GM18868 (cell line): ENCODE measurements around the gene CCDC28B.

Experiments used
- ATAC-seq: cut with Tn5 transposase; IDR thresholded peaks from one replicate; pipeline ENCODE4 v1.9.1; 2021; ENCODE audit warnings: mild to moderate bottlenecking, moderate library complexity; ENCODE audit not compliant: unreplicated experiment

Gene CCDC28B

DNA sequence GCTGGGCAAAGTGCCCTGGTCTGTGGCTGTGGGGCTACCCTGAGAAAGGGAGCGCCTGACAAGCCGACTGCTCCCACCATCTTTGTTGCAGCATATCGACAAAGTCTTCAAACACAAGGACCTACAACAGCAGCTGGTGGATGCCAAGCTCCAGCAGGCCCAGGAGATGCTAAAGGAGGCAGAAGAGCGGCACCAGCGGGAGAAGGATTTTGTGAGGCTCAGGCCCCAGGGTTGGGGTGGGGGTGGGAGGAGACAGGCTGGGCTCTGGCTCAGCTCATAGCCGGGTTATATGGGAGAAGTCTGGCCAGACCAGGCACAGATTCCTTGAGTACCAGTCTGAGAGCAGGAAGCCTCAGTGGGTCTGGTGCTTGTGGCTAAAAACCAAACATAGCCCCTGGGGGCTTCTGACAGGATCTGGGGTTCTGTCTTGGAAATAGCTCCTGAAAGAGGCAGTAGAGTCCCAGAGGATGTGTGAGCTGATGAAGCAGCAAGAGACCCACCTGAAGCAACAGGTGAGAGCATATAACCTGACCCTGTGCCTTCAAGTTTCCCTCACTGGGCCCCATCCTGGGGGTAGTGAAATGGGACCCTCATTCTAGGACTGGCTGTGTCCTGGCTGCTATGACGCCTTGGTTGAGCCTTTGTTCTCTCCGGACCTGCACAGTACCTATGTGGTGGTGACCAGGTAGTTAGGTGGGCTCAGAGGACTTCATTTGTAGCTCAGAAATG is 8.0 kb upstream of the CCDC28B start:
- ATAC-seq, result no peak

DNA sequence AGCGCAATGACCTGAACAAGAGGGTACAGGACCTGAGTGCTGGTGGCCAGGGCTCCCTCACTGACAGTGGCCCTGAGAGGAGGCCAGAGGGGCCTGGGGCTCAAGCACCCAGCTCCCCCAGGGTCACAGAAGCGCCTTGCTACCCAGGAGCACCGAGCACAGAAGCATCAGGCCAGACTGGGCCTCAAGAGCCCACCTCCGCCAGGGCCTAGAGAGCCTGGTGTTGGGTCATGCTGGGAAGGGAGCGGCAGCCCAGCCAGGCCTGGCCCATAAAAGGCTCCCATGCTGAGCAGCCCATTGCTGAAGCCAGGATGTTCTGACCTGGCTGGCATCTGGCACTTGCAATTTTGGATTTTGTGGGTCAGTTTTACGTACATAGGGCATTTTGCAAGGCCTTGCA is 5.4 kb upstream of the CCDC28B start:
- no peak for ATAC-seq

DNA sequence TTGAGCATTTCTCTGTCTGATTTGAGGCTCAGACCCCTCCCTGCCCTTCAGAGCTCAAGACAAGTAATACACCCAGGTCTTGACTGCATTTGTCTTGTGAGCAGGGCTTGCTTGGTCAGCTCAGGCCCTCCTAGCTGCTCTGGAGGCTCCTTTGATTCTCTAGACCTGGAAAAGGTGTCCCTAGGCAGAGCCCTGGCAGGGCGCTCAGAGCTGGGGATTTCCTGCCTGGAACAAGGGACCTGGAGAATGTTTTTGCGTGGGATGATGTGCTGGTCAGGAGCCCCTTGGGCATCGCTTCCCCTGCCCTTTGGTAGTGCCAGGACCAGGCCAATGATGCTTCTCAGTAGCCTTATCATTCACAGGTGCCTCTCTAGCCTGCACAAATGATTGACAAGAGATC is 4.9 kb upstream of the CCDC28B start:
- ATAC-seq, result no peak

DNA sequence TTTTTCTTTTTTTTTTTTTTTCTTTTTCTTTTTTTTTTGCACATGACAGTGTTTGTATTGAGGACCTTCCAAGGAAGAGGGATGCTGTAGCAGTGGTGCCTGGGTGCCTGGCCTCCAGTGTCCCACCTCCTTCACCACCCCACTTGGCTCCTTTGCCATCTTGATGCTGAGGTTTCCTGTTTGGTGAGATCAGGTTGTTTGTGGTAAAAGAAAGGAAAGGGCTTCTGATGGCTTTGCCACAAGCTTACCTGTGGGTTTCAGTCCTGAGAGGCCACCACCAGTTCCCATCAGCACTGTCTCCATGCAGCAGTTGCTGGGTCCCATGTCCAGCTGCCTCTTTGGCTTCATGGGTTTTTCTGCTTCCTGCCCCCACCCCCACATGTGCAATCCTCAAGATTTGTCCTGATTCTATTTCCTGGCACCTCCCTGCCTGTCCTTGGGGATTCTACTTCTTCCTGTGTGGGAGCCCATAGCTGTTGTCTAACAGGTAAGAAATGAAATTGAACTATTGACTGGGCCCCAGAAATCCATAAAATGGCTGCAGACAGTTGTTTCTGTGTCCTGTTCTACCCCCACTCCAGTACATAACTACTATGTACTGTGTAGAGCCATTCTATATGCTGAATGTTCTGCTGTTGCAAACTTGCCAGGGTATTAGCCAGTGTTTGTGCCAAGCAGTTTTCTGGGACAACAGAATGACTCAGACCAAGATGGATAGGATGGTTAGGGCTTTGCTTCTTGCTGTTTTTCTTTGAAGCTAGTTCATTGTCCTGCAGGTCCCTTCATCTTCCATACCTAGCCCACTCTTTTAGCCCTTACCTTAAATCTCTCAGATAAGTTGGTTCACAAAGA is 4.2 kb upstream of the CCDC28B start:
- ATAC-seq, result no peak

DNA sequence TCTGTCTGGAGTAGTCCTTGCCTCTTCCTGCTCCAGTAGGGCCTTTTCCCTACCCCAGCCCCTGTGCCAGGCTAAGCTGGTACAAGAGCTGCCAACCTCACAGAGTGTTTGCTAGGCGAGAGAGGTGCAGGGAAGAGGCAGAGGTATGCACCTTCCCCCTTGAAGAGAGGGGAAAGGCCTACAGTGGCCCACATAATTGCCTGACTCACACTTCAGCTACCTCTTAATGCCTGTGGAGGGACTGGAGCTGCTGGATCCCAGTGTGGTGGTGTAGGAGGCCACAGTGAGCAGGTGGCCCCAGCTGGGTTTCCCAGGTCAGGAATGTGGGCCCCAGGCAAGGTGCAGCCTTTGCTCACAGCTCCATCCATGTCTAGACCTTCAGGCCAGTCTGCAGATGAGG is 3.3 kb upstream of the CCDC28B start:
- no peak for ATAC-seq

DNA sequence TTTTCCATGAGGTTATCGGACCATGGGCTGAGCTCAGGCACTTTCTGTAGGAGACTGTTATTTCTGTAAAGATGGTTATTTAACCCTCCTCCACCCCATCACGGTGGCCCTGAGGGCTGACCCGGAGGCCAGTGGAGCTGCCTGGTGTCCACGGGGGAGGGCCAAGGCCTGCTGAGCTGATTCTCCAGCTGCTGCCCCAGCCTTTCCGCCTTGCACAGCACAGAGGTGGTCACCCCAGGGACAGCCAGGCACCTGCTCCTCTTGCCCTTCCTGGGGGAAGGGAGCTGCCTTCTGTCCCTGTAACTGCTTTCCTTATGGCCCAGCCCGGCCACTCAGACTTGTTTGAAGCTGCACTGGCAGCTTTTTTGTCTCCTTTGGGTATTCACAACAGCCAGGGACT is 2.6 kb upstream of the CCDC28B start:
- no peak for ATAC-seq

DNA sequence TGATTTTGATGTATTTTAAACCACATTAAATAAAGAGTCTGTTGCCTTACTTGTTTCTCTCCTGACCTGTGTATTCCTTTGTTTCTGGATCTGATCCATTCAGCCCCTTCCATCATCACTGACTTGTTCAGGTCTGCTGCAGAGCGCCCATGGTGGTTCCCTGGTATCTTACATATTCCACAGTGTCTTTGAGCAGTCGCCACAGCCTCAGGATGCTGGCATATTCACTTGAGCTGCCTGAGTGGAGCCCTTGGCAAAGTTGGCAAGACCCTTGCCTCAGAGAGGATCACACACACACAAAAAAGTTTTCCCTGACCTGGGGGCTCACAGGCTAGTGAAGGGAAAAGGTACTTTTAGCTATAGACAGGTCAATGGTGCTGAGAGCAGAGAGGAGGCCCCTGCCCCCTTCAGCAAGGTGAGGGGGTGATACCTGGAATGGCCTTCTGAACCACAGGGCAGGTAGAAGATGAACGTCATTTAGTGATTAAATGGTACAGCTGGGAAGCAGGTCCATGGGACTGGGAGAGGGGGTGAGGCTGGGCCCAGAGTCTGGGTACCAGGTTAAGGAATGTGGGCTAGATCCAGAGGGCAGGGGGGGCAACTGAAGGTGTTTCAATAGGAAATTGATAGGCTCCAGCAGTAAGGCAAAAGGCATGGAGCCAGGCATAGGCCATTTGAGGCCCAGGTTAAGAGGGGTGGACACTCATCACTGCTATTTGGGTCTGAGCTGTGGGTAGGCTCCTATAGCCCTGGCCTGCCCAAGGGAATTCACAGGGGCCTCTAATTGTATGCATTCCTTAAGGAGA is 2.0 kb upstream of the CCDC28B start:
- ATAC-seq, result no peak

DNA sequence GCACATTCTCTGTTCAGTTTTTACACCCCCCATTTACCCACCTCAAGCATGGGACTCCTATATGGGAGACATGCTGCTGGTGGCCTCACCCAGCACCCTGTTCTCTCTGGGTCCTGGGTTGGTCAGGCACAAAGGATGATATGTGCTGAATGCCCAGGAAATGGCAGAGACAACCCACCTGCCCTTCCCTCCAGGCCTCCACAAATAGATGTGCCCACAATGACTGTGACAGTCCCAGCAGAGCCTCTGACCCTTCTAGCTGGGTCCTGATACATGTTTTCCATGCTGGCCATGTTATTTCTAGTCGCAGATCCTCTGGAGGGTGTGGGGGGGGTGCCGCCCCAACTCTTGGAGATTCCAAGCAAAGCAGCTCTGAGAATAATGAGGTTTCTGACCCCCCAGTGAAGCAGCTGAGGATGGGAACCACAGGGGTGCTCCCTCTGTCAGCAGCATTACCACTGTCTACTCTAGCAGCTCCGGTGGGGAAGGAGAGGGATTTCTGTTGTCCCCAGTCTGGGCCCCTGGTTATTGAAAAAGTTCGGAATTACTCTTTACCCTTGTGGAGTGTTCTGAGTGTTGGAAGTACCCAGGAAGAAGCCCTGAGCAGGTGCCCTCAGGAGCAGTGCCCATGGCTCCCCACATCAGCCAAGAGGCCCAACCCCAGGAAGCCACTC is 1.2 kb upstream of the CCDC28B start:
- no peak for ATAC-seq

DNA sequence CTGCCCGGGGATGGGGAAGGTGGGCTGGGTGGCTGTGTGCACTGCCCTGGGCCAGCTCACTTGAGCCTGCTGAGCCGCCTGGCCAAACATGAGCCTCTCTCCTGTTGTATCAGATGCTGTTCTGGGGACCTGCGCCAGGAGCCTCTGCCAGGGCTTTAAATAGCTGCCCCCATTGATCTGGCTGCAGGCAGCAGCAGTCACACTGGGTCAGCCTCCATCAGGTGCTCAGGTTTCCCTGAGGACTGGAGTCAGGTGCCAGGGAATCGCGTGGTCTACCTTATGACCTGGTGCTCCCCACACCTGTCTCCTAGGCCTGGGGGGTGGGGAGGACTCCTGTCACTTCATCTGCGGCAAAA is 700 bp upstream of the CCDC28B start:
- no peak for ATAC-seq

DNA sequence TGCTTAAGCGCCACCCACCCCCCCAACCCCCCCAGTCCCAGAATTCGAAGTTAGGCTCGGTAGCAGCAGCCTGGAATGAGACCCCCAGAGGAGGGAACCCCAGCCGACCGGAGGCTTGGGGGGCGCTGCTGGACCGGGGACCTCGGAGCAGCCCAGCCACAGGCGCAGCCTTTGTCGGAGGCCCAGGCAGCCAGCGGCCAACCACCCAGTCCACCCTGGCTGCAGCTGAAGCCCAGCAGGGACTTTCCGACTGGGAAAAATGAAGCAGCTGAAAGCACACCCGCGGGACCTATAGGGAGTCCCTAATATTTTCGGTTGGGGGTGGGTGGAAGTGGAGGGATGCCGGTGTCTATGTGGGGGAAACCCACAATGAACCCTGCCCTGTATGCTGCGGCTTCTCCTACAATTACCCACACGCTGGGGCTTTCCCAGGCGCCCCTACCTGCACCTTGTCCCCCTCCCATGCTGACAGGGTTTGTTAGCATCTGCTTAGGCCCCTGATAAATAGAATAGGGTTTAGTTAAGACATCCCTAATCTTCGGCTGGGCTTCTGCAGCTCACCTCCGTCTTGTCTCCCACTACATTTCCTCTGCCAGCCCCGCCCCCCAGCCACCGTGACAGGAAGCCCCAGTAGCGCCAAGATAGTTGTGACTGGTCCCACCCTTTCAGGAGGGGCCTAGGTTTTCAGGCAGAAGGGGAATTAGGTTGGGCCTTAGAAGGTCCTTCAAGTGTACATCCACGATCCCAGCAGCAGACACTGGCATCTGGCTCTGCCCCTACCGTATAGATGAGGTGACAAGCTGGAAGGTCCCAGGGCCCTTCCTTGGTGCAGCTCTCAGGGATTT is 838 bp downstream of the CCDC28B start:
- ATAC-seq, result peak; percentile 52

DNA sequence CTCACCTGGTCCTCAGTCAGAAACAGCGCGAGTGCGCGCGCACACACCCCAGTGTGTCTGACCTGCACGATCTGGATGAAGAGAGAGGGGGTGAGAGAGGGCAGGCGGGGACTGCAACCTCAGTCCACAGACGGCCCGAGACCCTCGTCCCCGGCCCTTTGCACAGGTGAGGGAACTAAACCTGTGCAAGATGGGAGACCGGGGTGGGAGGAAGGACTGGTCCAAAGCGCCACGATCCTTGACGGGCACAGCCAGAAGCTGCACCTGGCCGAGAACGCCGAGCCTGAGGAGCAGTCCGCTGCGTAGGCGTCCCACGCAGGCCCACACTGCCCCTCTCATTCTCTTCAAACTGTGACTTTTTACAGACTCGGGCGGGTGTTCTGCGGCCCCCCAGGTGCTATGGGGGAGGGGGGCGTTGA is 4.6 kb downstream of the CCDC28B start:
- no peak for ATAC-seq

DNA sequence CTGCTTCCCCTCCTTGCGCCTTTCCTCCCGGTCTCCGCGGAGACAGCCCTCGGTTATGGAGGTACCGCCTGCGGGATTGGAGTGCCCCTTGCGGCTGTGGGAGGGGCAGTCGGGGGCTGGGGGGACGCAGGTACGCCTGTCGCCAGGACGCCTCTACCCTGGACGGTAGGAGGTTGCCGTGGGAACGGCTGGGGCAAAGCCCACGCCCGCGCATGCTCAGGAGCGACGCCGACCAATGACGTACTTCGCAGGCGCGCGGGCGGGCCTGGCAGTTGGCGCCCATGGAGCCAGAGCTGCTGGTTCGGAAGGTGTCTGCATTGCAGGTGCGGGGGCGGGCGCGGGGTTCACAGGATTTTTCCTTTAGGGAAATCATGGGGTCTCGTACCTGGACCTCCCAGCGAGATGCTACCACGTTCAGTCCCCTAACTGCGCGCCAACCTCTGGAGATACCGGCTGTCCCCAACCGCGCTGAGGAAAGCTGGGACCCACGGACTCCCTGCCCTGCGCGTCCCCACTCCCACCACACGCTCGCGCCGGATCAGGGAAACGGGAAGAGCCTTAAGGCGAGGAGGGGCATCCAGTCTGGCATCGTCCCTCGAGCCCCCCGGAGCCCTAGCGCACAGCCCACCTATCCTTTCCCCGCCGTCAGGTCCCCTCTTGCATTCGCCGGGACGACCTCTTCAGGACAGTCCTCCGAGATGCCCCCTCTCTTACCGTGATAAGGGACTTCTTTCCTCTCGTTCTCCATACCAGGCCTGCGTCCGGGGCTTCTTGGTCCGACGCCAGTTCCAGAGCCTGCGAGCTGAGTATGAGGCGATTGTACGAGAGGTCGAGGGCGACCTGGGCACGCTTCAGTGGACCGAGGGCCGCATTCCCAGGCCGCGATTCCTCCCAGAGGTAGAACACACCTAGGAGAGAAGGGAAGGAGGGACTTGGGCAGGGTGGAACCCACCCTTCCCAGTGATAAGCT is 5.3 kb downstream of the CCDC28B start, which contains the start of gene IQCC:
TSS of gene IQCC (plus strand) at position 271 of the 970 bp plus-strand sequence. CDS start at position 282, 11 bp downstream.
- peak; percentile 40 for ATAC-seq

DNA sequence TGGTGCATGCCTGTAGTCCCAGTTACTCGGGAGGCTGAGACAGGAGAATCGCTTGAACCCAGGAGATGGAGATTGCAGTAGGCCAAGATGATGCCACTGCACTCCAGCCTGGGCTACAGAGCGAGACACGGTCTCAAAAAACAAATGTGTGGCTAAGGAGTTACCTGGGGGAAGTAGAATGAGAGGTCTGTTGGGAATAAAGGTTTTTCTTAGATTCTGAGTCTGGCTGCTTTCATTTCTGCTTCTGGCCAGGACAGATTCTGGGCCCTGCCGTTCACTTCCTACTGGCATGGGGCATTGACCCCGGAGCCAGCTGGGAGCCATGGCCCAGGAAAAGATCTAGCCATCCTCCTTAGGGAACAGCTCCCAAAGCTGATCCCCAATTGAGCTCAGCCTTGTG is 8.1 kb downstream of the CCDC28B start:
- no peak for ATAC-seq

DNA sequence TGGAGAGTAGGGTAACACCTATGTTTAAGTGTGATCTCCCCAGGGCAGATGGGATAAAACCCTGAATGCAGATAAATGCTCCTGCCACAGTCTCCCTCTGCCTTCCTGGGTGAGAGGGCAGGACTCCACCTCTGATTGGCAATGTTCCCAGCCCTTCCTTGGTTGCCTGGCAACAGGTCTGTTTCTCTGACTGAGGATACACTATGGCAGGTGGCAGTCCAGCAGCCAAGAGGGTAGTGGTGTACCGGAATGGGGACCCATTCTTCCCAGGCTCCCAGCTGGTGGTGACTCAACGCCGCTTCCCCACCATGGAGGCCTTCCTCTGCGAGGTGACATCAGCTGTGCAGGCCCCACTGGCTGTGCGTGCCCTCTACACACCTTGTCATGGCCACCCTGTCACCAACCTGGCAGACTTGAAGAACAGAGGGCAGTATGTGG is 8.5 kb downstream of the CCDC28B start, which contains the start of gene DCDC2B:
TSS of gene DCDC2B (plus strand) at position 199 of the 438 bp plus-strand sequence. CDS start at position 204, 5 bp downstream.
- no peak for ATAC-seq

DNA sequence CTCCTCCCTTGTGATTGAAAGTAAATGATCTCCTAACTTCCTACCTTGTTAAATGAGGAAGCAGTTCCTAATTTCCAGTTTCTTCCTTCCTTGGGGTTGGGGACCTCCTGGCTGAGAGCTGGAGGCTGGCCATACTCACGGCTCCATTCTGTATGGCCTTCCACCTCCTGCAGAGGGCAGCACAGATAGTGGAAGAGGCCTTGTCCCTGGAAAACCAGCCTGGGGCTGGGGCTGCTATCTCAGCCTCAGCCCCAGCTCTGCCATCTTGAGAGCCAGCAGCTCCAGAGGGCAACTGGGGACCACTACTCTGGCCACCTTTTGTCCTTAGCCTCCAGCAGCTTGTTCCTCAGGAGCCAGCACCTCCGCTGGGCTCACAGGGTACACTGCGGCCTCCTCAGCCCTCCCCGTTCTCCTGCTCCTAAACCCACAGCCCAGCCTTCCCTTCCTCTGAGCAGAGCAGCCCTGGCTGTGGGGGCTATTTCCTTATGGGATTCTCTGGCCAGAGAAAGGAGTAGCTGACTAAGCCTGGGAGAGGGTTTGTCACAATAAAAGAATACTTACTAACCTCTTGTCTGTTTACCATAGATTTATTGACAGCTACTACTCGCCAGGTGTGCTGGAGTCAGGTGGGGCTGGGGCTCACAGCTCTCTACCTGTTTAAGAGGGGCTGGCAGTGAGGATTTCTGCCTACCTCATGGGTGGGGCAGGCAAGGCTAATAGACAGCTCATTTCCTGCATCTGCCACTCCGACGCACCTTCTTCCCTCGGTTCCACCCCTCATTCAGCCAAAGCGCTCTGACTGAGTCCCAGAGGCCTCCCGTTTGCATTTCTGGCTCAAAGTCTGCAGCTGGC is 15.5 kb downstream of the CCDC28B start:
- no peak for ATAC-seq

DNA sequence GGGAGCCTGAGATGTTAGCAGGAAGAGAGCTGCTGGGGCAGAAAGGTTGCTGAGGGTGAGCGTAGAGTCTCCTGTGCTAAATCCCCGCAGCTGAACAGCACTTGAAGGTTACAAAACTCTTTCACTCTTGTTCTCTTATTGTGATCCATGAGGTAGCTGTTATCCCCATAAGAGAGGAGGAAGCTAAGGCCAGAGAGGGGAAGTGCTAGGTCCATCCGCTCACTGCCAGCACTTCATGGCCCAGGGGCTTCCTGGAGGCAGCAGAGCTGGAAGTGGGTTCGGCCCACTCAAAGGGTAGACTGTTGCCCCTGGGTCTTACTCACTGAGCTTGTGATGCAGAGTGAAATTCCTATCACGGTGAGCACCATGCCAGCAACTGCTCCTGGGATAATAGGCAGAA is 16.2 kb downstream of the CCDC28B start:
- ATAC-seq, result no peak

DNA sequence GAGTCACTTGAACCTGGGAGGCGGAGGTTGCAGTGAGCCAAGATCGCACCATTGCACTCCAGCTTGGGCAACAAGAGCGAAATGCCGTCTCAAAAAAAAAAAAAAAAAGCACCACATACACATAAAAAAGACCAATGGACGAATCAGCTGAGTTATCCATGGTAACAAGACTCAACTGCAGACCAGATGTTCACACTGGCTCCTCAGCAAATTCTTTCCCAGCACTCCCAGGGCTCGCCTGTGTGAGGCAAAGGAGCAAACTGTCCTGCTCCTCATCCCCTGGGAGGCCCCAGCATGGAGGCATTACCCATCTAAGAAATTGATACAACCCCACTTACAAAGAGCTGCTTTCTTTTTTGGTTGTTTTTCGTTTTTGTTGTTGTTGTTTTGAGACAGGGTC is 18.6 kb downstream of the CCDC28B start:
- no peak for ATAC-seq
